Choroid plexus epithelial cell (primary cell): ENCODE measurements around the gene TRIP10.
"Not testable (repeated sequence)": the region's sequence is repeated elsewhere in the genome, so short reads cannot be mapped to it uniquely, and the experiment has no call there.

Source experiments
- DNase-seq: peaks from one replicate; pipeline ENCODE4 v3.0.0-alpha.2; 2010; ENCODE audit warnings: low read depth
- H3K4me3 ChIP-seq: 2 replicates; pipeline ENCODE4 v1.5.1; 2011; ENCODE audit warnings: low read depth, mild to moderate bottlenecking, control low read depth, low read length, moderate library complexity
- TF ChIP-seq, protein P1 (sequence below): conservative IDR thresholded peaks from 2 replicates; pipeline ENCODE4 v1.5.1; 2011; ENCODE audit warnings: low read depth, mild to moderate bottlenecking, control low read depth, inconsistent platforms, low read length, moderate library complexity

TRIP10 gene

DNA sequence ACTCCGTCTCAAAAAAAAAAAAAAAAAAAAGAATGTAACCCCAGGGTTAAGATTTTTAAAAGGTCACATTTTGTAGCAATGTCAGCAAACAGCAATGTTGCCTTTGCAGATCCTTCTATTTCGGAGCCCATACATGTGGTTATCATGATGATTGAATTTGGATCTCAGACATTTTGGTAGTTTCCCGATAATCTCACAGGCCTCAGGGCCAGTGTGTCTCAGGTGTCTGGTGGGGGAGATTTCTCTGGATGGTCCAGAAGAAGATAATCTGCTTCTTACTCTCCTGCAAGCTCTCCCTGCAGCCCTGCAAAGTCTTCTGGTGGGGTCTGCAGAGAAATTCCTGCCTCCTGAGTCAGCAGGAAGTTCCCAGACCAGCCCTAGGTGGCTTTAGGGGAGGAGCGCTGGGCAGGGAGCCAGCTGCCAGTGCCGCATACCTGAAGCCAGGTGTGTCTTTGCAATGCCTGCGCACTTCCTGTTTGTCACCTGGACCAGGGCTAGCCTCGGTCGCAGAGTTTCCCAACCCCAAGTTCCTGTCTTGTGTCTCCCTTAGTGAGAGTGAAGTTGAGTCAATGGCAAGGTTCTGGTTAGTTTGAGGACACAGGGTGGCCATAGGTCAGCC, 26.4 kb downstream of the TRIP10 start:
- H3K4me3 ChIP-seq: no peak overlapping the region
- DNase-seq: no peak
- TF ChIP-seq, protein P1, sequence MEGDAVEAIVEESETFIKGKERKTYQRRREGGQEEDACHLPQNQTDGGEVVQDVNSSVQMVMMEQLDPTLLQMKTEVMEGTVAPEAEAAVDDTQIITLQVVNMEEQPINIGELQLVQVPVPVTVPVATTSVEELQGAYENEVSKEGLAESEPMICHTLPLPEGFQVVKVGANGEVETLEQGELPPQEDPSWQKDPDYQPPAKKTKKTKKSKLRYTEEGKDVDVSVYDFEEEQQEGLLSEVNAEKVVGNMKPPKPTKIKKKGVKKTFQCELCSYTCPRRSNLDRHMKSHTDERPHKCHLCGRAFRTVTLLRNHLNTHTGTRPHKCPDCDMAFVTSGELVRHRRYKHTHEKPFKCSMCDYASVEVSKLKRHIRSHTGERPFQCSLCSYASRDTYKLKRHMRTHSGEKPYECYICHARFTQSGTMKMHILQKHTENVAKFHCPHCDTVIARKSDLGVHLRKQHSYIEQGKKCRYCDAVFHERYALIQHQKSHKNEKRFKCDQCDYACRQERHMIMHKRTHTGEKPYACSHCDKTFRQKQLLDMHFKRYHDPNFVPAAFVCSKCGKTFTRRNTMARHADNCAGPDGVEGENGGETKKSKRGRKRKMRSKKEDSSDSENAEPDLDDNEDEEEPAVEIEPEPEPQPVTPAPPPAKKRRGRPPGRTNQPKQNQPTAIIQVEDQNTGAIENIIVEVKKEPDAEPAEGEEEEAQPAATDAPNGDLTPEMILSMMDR: no peak

DNA sequence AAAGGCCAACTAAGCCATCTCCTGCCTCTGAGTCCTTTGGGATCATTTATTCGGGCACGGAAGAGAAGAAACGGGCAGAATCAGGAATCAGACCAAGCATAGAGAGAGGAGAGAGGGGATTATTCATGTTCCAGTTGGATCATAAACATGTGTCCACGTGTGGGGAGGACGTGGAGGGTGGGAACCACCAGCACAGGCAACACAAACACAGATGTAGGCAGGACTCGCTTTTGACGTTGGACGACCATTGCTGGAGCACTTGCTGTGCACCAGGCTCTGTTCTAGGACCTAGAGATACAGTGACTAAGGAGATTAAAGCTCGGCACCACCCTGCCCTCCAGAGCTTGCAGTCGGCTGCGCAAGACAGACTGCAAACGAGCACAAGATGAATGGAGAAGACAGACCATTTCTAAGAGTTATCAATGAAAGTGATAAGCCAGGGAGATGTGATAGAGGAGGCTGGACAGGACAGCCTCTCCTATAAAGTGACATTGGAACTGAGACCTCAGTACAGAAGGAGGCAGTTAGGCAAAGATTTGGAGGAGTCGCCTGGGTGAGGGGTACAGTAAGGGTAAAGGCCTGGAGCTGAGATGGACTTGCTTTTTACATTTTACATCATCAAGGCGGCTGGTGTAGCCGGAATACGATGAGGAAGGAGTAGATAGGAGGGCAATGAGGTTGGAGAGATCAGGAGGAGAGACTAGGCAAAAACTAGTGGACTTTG, 27.0 kb downstream of the TRIP10 start:
- TF ChIP-seq, protein P1: no peak
- DNase-seq: no peak
- no peak overlapping the region for H3K4me3 ChIP-seq

DNA sequence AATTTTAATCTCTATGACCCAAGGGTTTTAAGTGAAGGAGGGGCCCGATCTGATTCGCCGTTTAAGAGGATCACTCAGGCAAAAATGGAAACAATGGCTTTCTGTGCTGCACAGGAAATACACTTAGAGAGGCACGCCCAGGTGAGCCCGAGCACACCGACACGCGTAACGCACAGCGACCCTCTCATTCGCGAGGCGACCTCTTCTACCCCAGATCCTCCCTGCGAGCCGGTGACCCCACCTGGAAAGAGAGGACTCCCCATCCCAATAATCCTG, 27.5 kb downstream of the TRIP10 start:
- TF ChIP-seq, protein P1: no peak
- H3K4me3 ChIP-seq: peak overlapping the region; percentile 20
- no peak for DNase-seq

DNA sequence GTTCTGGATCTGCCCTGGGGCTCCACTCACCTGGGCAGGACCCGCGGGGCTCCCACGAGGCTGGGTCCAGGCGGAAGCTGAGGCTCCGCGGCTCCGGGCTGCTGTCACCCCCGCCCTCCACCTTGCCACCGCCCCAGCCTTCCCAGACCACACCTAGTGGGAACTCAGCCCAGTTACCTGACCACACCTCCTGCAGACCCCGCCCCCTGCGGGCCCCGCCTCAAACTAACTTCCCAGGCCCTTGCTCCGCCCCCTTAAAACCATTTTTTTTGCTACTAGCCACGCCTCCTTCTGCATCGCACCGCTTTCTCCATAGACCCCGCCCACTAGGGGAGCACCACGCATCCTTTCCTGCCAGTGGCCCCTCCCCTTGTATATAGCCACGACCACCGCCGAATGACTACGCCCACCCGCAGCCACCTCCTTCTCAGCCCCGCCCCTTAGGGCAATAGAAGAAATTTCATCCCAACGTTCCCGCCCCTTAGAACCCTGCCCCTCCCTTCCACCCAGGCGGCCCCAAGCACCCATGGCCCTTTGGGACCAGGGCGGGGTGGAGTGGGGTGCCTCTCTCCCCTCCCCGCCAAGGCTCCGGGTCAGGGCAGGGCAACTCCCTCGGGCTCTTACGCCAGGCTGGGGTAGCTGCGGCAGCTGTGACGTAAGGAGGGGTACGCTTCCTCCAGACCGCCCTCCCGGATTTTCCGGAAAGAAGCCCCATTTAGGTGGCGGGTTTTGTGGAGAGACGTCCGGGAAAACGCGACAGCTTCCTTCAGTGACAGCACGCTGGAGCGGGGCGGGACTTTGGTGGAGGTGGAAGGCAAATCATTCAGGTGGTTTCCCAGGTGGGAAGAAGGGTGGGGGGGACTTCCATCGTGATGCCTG, 28.1 kb downstream of the TRIP10 start, which contains the start of gene SH2D3A:
TSS of gene SH2D3A (minus strand) at position 79 of the 879 bp plus-strand sequence. CDS start 3,687 bp downstream, outside the sequence.
- TF ChIP-seq, protein P1: no peak
- H3K4me3 ChIP-seq: peak within 1 kb of the TSS; percentile 20
- DNase-seq: peak; percentile 44

DNA sequence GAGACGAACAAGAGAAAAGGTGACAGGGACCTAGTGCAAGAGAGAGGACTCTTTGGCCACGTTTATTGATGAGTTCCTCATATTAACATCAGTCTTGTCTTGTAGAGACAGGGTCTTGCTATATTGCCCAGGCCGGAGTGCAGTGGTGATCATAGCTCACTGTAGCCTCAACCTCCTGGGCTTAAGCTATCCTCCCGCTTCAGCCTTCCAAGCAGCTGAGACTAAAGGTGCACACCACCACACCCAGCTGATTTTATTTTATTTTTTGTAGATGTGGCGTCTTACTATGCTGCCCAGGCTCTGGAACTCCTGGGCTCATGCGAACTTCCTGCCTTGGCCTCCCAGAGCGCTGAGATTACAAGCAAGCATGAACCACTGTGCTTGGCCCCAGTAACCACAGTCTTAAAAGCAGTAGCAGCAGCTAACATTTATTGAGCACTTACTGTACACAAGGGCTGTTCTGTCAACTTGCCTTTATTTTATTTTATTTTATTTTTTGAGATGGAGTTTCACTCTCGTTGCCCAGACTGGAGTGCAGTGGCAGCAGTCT, 28.8 kb downstream of the TRIP10 start:
- H3K4me3 ChIP-seq: no peak overlapping the region
- TF ChIP-seq, protein P1: no peak
- no peak for DNase-seq

DNA sequence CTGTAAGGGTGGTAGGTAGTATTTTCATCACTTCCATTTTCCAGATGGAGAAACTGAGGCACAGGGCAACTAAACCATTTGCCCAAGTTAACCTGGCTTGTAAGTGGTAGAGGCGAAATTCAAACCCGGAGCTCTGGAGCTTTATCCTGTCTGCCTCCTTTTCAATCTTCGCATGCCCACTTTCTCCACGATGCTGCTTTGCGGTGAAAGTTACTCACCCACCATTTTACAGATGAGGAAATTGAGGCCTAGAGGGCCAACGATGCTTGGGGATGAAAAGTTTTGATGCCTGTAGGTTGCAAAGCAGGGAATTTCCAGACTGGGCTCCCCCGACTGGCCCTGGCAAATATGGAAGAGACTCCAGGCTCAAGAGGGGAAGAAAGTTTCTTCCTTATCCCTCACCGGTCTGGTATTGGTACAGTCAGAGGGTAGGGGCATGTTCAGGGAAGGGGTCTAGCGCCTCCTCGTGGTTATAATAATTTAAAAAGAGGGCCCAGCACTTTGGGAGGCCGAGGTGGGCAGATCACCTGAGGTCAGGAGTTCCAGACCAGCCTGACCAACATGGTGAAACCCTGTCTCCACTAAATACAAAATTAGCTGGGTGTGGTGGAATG, 29.6 kb downstream of the TRIP10 start:
- peak; percentile 56 for DNase-seq
- H3K4me3 ChIP-seq: no peak overlapping the region
- TF ChIP-seq, protein P1: peak; percentile 56

DNA sequence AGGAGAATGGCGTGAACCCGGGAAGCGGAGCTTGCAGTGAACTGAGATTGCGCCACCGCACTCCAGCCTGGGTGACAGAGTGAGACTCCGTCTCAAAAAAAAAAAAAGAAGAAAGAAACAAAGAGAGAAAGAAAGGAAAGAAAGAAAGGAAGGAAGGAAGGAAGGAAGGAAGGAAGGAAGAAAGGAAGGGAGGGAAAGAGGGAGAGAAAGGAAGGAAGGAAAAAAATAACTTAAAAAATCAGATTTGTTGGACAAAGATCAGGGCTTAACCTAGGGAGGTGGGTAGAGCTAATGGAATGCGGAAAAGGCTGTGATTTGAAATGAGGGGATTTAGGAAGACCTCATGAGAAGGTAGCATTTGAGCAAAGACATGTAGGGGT, 32.2 kb downstream of the TRIP10 start:
- not testable (repeated sequence) for H3K4me3 ChIP-seq, DNase-seq
